ENCODE results near the gene MTLN.
"Not testable (repeated sequence)": the region's sequence is repeated elsewhere in the genome, so short reads cannot be mapped to it uniquely, and the experiment has no call there.

The MTLN gene

GRCh38 chr2:110220190-110220564 is 7.8 kb upstream of the MTLN start:
- Histone ChIP-seq H3K9me3 (ENCODE audit: low read depth, low read length) (no peaks in the 10 kb centered on the region), H3K9ac (ENCODE audit: insufficient read length) (no peak overlapping the region), H3K4me3 (no peak overlapping the region), H3K27ac (no peak overlapping the region), H3K36me3 (ENCODE audit: insufficient read depth, low read length) (no peaks in the 10 kb centered on the region)
- DNase-seq (ENCODE audit: low read depth, low spot score) = no peak
- TF ChIP-seq EZH2 (IDR thresholded peaks at IDR 0.05) (no peak), FOXP2 (optimal IDR thresholded peaks at IDR 0.05; ENCODE audit: control extremely low read depth, extremely low read length, insufficient read depth) (no peak)

GRCh38 chr2:110219496-110220189 is 7.3 kb upstream of the MTLN start:
- Histone ChIP-seq H3K36me3 (ENCODE audit: insufficient read depth, low read length) (no peaks in the 10 kb centered on the region), H3K4me3 (no peak overlapping the region), H3K9me3 (ENCODE audit: low read depth, low read length) (no peaks in the 10 kb centered on the region), H3K9ac (ENCODE audit: insufficient read length) (no peak overlapping the region), H3K27ac (no peak overlapping the region)
- DNase-seq (ENCODE audit: low read depth, low spot score) = no peak
- TF ChIP-seq EZH2 (IDR thresholded peaks at IDR 0.05) (no peak), FOXP2 (optimal IDR thresholded peaks at IDR 0.05; ENCODE audit: control extremely low read depth, extremely low read length, insufficient read depth) (no peak)

GRCh38 chr2:110218889-110219288 is 6.5 kb upstream of the MTLN start:
- H3K9ac ChIP-seq (ENCODE audit: insufficient read length); H3K36me3 ChIP-seq (ENCODE audit: insufficient read depth, low read length); DNase-seq (ENCODE audit: low read depth, low spot score); H3K9me3 ChIP-seq (ENCODE audit: low read depth, low read length); H3K4me3 ChIP-seq; H3K27ac ChIP-seq: not testable (repeated sequence)

GRCh38 chr2:110216803-110217202 is 4.5 kb upstream of the MTLN start:
- Histone ChIP-seq H3K27ac (no peak overlapping the region), H3K4me3 (no peak overlapping the region), H3K36me3 (ENCODE audit: insufficient read depth, low read length) (no peaks in the 10 kb centered on the region), H3K9ac (ENCODE audit: insufficient read length) (no peak overlapping the region), H3K9me3 (ENCODE audit: low read depth, low read length) (no peaks in the 10 kb centered on the region)
- DNase-seq (ENCODE audit: low read depth, low spot score) = no peak
- TF ChIP-seq EZH2 (IDR thresholded peaks at IDR 0.05) (no peak), POLR2AphosphoS5 (IDR thresholded peaks at IDR 0.05; ENCODE audit: borderline replicate concordance, low read depth, low read length) (no peak), FOXP2 (optimal IDR thresholded peaks at IDR 0.05; ENCODE audit: control extremely low read depth, extremely low read length, insufficient read depth) (no peak)

GRCh38 chr2:110216199-110216598 is 3.9 kb upstream of the MTLN start:
- Histone ChIP-seq H3K4me3 (no peak overlapping the region), H3K36me3 (ENCODE audit: insufficient read depth, low read length) (no peaks in the 10 kb centered on the region), H3K9me3 (ENCODE audit: low read depth, low read length) (no peaks in the 10 kb centered on the region), H3K27ac (no peak overlapping the region), H3K9ac (ENCODE audit: insufficient read length) (no peak overlapping the region)
- TF ChIP-seq FOXP2 (optimal IDR thresholded peaks at IDR 0.05; ENCODE audit: control extremely low read depth, extremely low read length, insufficient read depth) (no peak), EZH2 (IDR thresholded peaks at IDR 0.05) (no peak), POLR2AphosphoS5 (IDR thresholded peaks at IDR 0.05; ENCODE audit: borderline replicate concordance, low read depth, low read length) (no peak)
- no peak for DNase-seq (ENCODE audit: low read depth, low spot score)

- Histone ChIP-seq H3K9ac (ENCODE audit: insufficient read length) (no peak overlapping the region), H3K9me3 (ENCODE audit: low read depth, low read length) (no peaks in the 10 kb centered on the region), H3K4me3 (no peak overlapping the region), H3K27ac (no peak overlapping the region), H3K36me3 (ENCODE audit: insufficient read depth, low read length) (peaks cover 2% of the 10 kb centered on the region; the same call in 1 of the 2 replicates)
- TF ChIP-seq POLR2AphosphoS5 (IDR thresholded peaks at IDR 0.05; ENCODE audit: borderline replicate concordance, low read depth, low read length) = no peak
- TF ChIP-seq EZH2 (IDR thresholded peaks at IDR 0.05) = no peak
- no peak for TF ChIP-seq FOXP2 (optimal IDR thresholded peaks at IDR 0.05; ENCODE audit: control extremely low read depth, extremely low read length, insufficient read depth)
- no peak for DNase-seq (ENCODE audit: low read depth, low spot score)
Observed at GRCh38 chr2:110215566-110216158, 3.3 kb upstream of the MTLN start.

- Histone ChIP-seq H3K9ac (ENCODE audit: insufficient read length) (no peak overlapping the region), H3K36me3 (ENCODE audit: insufficient read depth, low read length) (peaks cover 6% of the 10 kb centered on the region), H3K4me3 (no peak overlapping the region), H3K27ac (no peak overlapping the region), H3K9me3 (ENCODE audit: low read depth, low read length) (no peaks in the 10 kb centered on the region)
- TF ChIP-seq POLR2AphosphoS5 (IDR thresholded peaks at IDR 0.05; ENCODE audit: borderline replicate concordance, low read depth, low read length) (no peak), FOXP2 (optimal IDR thresholded peaks at IDR 0.05; ENCODE audit: control extremely low read depth, extremely low read length, insufficient read depth) (no peak), EZH2 (IDR thresholded peaks at IDR 0.05) (no peak)
- DNase-seq (ENCODE audit: low read depth, low spot score) = no peak
Observed at GRCh38 chr2:110215091-110215490, 2.7 kb upstream of the MTLN start.

GRCh38 chr2:110213522-110213921 is 1.2 kb upstream of the MTLN start:
- not testable (repeated sequence) for H3K4me3 ChIP-seq; H3K27ac ChIP-seq; H3K9ac ChIP-seq (ENCODE audit: insufficient read length); H3K9me3 ChIP-seq (ENCODE audit: low read depth, low read length); DNase-seq (ENCODE audit: low read depth, low spot score)
- peaks cover 12% of the 10 kb centered on the region for H3K36me3 ChIP-seq (ENCODE audit: insufficient read depth, low read length)

GRCh38 chr2:110205660-110206455 is 6.5 kb downstream of the MTLN start:
- no peak for DNase-seq (ENCODE audit: low read depth, low spot score)
- no peaks in the 10 kb centered on the region for H3K9me3 ChIP-seq (ENCODE audit: low read depth, low read length)
- TF ChIP-seq FOXP2 (optimal IDR thresholded peaks at IDR 0.05; ENCODE audit: control extremely low read depth, extremely low read length, insufficient read depth) = no peak
- TF ChIP-seq POLR2AphosphoS5 (IDR thresholded peaks at IDR 0.05; ENCODE audit: borderline replicate concordance, low read depth, low read length) = no peak
- TF ChIP-seq EZH2 (IDR thresholded peaks at IDR 0.05) = no peak
- peak overlapping the region; percentile 86; the same call in 1 of the 2 replicates for H3K4me3 ChIP-seq
- no peak overlapping the region for H3K9ac ChIP-seq (ENCODE audit: insufficient read length)
- no peak overlapping the region for H3K27ac ChIP-seq
- H3K36me3 ChIP-seq (ENCODE audit: insufficient read depth, low read length) = peaks cover 10% of the 10 kb centered on the region
